ENCODE data around the gene LRRC32. TPM values are rescaled to one million over a fixed set of nuclear protein-coding genes. Genes with fewer than 3 reads are reported as not detected.

Gene LRRC32
- total and polyA plus RNA-seq, 4 donors = 38.3 to 159 (median 85.2) TPM

- peaks cover 0 to 11% (median 0%) of the 10 kb centered on the region in 4 donors for H3K9me3 ChIP-seq (ENCODE audit: control insufficient read depth in 4 of 4, insufficient read depth in 3 of 4, low read length in 3 of 4)
- H3K4me3 ChIP-seq = no peak overlapping the region
- peak in 2 of 3 donors; percentile 60 to 77 for DNase-seq
- H3K36me3 ChIP-seq (ENCODE audit: control insufficient read depth in 4 of 4, insufficient read depth in 4 of 4, low read length in 4 of 4) = no peaks in the 10 kb centered on the region
- 32 to 52% methylated on average over 10 of the region's 10 CpGs for WGBS, 2 donors
- peak; percentile 37 for ATAC-seq (ENCODE audit: insufficient read depth, low FRiP score)
- no peaks in the 10 kb centered on the region for H3K27me3 ChIP-seq (ENCODE audit: control insufficient read depth in 3 of 3, insufficient read depth in 3 of 3, low read length in 2 of 3)
- H3K27ac ChIP-seq (ENCODE audit: low read depth in 1 of 2, low read length in 1 of 2) = peak overlapping the region; percentile 63 to 96
- H3K4me1 ChIP-seq (ENCODE audit: control insufficient read depth in 5 of 5, insufficient read depth in 5 of 5, low read length in 5 of 5) = peaks cover 0 to 11% (median 6%) of the 10 kb centered on the region in 5 donors
- no peak for TF ChIP-seq CTCF (IDR thresholded peaks at IDR 0.05; ENCODE audit: control extremely low read depth, extremely low read depth)
- no peak overlapping the region for H3K9ac ChIP-seq (ENCODE audit: insufficient read depth in 1 of 2, low read length in 2 of 2)
These were observed 41.3 kb downstream of the LRRC32 start for GRCh38 chr11:76629116-76629852.

- no peak for TF ChIP-seq CTCF (IDR thresholded peaks at IDR 0.05; ENCODE audit: control extremely low read depth, extremely low read depth)
- H3K4me3 ChIP-seq = no peak overlapping the region
- peaks cover 0 to 11% (median 0%) of the 10 kb centered on the region in 4 donors for H3K9me3 ChIP-seq (ENCODE audit: control insufficient read depth in 4 of 4, insufficient read depth in 3 of 4, low read length in 3 of 4)
- H3K27me3 ChIP-seq (ENCODE audit: control insufficient read depth in 3 of 3, insufficient read depth in 3 of 3, low read length in 2 of 3) = no peaks in the 10 kb centered on the region
- H3K36me3 ChIP-seq (ENCODE audit: control insufficient read depth in 4 of 4, insufficient read depth in 4 of 4, low read length in 4 of 4) = no peaks in the 10 kb centered on the region
- H3K4me1 ChIP-seq (ENCODE audit: control insufficient read depth in 5 of 5, insufficient read depth in 5 of 5, low read length in 5 of 5) = peaks cover 0 to 11% (median 6%) of the 10 kb centered on the region in 5 donors
- H3K27ac ChIP-seq (ENCODE audit: low read depth in 1 of 2, low read length in 1 of 2) = peak overlapping the region in 1 of 2 donors; percentile 52
- WGBS, 2 donors = 93 to 94% methylated on average over 8 of the region's 8 CpGs
- no peak overlapping the region for H3K9ac ChIP-seq (ENCODE audit: insufficient read depth in 1 of 2, low read length in 2 of 2)
- no peak for DNase-seq
- no peak for ATAC-seq (ENCODE audit: insufficient read depth, low FRiP score)
These were observed 42.1 kb downstream of the LRRC32 start for GRCh38 chr11:76628408-76628947.

- WGBS, 2 donors = 73 to 81% methylated on average over 7 of the region's 7 CpGs
- DNase-seq (no peak), ATAC-seq (ENCODE audit: insufficient read depth, low FRiP score) (no peak)
- H3K4me1 ChIP-seq (ENCODE audit: control insufficient read depth in 5 of 5, insufficient read depth in 5 of 5, low read length in 5 of 5) = peaks cover 0 to 11% (median 6%) of the 10 kb centered on the region in 5 donors
- H3K27ac ChIP-seq (ENCODE audit: low read depth in 1 of 2, low read length in 1 of 2) = no peak overlapping the region
- H3K36me3 ChIP-seq (ENCODE audit: control insufficient read depth in 4 of 4, insufficient read depth in 4 of 4, low read length in 4 of 4) = no peaks in the 10 kb centered on the region
- H3K27me3 ChIP-seq (ENCODE audit: control insufficient read depth in 3 of 3, insufficient read depth in 3 of 3, low read length in 2 of 3) = no peaks in the 10 kb centered on the region
- TF ChIP-seq CTCF (IDR thresholded peaks at IDR 0.05; ENCODE audit: control extremely low read depth, extremely low read depth) = no peak
- H3K9me3 ChIP-seq (ENCODE audit: control insufficient read depth in 4 of 4, insufficient read depth in 3 of 4, low read length in 3 of 4) = peaks cover 0 to 11% (median 0%) of the 10 kb centered on the region in 4 donors
- no peak overlapping the region for H3K4me3 ChIP-seq
- H3K9ac ChIP-seq (ENCODE audit: insufficient read depth in 1 of 2, low read length in 2 of 2) = no peak overlapping the region
These were observed 42.9 kb downstream of the LRRC32 start for GRCh38 chr11:76627606-76628005.
